Right lobe of liver (tissue), 6 donors: ENCODE results near the gene SBF1. TPM values are rescaled to one million over a fixed set of nuclear protein-coding genes. Genes with fewer than 3 reads are reported as not detected.

ENCODE experiments used
- ATAC-seq, 4 donors: fragments of 200-7000 bp; cut with Tn5 transposase; one replicate each; pipeline ENCODE4 v1.9.1; 2020; ENCODE audit warnings: mild to moderate bottlenecking in 4 of 4, moderate library complexity in 4 of 4
- DNase-seq, 3 donors: peaks; one replicate each; pipeline ENCODE4 v3.0.0-alpha.2; 2020
- H3K27ac ChIP-seq, 3 donors: fragments of 200-600 bp; one replicate each; pipeline ENCODE4 v1.8.0; 2022
- H3K27me3 ChIP-seq, 2 donors: fragments of 200-600 bp; one replicate each; pipeline ENCODE4 v1.8.0; 2022
- H3K36me3 ChIP-seq, 4 donors: fragments of 200-600 bp; sonication (generic) in 1 of 4; one replicate each; pipeline versions ENCODE4 v1.5.1 to v1.8.0; 2017 to 2022; ENCODE audit warnings: control low read depth in 1 of 4
- H3K4me1 ChIP-seq, 4 donors: fragments of 200-600 bp; sonication (generic) in 1 of 4; one replicate each; pipeline versions ENCODE4 v1.5.1 to v1.8.0; 2017 to 2022; ENCODE audit warnings: control low read depth in 1 of 4
- H3K4me3 ChIP-seq, 3 donors: fragments of 200-600 bp; one replicate each; pipeline ENCODE4 v1.8.0; 2022
- H3K9me3 ChIP-seq, 4 donors: fragments of 200-600 bp; sonication (generic) in 1 of 4; one replicate each; pipeline versions ENCODE4 v1.5.1 to v1.8.0; 2017 to 2022; ENCODE audit warnings: control low read depth in 1 of 4
- CTCF ChIP-seq, 4 donors: fragments of 200-600 bp in 3 of 4; fragments of 450-650 bp in 1 of 4; IDR thresholded peaks; one replicate each; pipeline versions ENCODE4 v1.5.1 to v1.8.0; 2016 to 2022; ENCODE audit warnings: antibody characterized with exemption in 4 of 4, mild to moderate bottlenecking in 2 of 4
- POLR2A ChIP-seq: fragments of 450-650 bp; IDR thresholded peaks from one replicate; pipeline ENCODE4 v1.6.1; 2017; ENCODE audit warnings: antibody characterized with exemption, mild to moderate bottlenecking
- WGBS: methylation state at CpG from one replicate; pipeline ENCODE4 v1.1.6; 2018; ENCODE audit warnings: low coverage, low lambda C conversion rate; ENCODE audit not compliant: insufficient coverage; ENCODE audit errors: missing lambda C conversion rate; 5-methylcytosine and 5-hydroxymethylcytosine counted together
- intact Hi-C, 2 donors: fragments of 100-400 bp; cut with DNase I; formaldehyde crosslinking; loops; one replicate each; pipeline versions ENCODE4 v1.11.2 to v1.14.1; 2022
- total RNA-seq, 6 experiments: library from RNA; depleted of rRNA in 2 of 6; stranded (reverse); fragments of >200 nt in 2 of 6; fragmentation: NEBNext Ultra II Directional in 3 of 6; extraction: Animal tissue kit (Norgen Biotek cat#: 25700) in 3 of 6; gene quantifications; one replicate each; pipeline versions ENCODE4 v1.1.0 to v1.2.4, GENCODE V29; 2016 to 2023
- donor health status: DM: no; HTN: yes; CAD: no.
- donor health status: DM: no; HTN: no; CAD: no.
- donor health status: DM: no; HTN: no; CAD: no.
- donor health status: DM: no; HTN: yes; CAD: no.
- donor health status: DM: no; HTN: yes; CAD: no.

Gene SBF1
- total RNA-seq, 6 experiments from 2014 or later: 18.3 to 28.9 (median 22.8) TPM

GRCh38 chr22:50481440-50482106 is 6.7 kb upstream of the SBF1 start, which contains the start of gene ADM2:
TSS of gene ADM2 (plus strand) at chr22:50481543. CDS start at chr22:50481848, 305 bp downstream.
- Histone ChIP-seq H3K9me3 (no peaks in the 10 kb centered on the region), H3K27me3 (no peaks in the 10 kb centered on the region), H3K4me1 (peaks cover 0 to 11% (median 1%) of the 10 kb centered on the region in 4 donors), H3K36me3 (no peaks in the 10 kb centered on the region), H3K4me3 (peak within 1 kb of the TSS; percentile 45 to 53 (median 52)), H3K27ac (no peak within 1 kb of the TSS)
- DNase-seq (peak in 1 of 3 donors; percentile 65), ATAC-seq (peak; percentile 53 to 74 (median 58))
- TF ChIP-seq POLR2A: peak; percentile 22
- no peak for TF ChIP-seq CTCF (IDR thresholded peaks at IDR 0.05)
- WGBS: 0% methylated on average over 2 of the region's 70 CpGs
- intact Hi-C loops: loop anchor here in 1 of 2 donors (10.0 kb wide), 1 partner anchor 237 kb away; the partner anchor contains the start of gene TUBGCP6

- no peaks in the 10 kb centered on the region for H3K27me3 ChIP-seq
- peaks cover 0 to 11% (median 1%) of the 10 kb centered on the region in 4 donors for H3K4me1 ChIP-seq
- H3K36me3 ChIP-seq: no peaks in the 10 kb centered on the region
- H3K27ac ChIP-seq: no peak overlapping the region
- DNase-seq (no peak), ATAC-seq (no peak)
- no peaks in the 10 kb centered on the region for H3K9me3 ChIP-seq
- H3K4me3 ChIP-seq: peak overlapping the region; percentile 45 to 53 (median 52)
- no CpG with 5 or more reads among the region's 45 CpGs for WGBS
- intact Hi-C loops: loop anchor here in 1 of 2 donors (10.0 kb wide), 1 partner anchor 236 kb away; the partner anchor contains the start of gene TUBGCP6
- TF ChIP-seq CTCF (IDR thresholded peaks at IDR 0.05) (no peak), POLR2A (no peak)
Measured at GRCh38 chr22:50481045-50481439, 6.2 kb upstream of the SBF1 start.

GRCh38 chr22:50479721-50480120 is 4.9 kb upstream of the SBF1 start:
- ATAC-seq (no peak), DNase-seq (no peak)
- Histone ChIP-seq H3K36me3 (no peaks in the 10 kb centered on the region), H3K27me3 (no peaks in the 10 kb centered on the region), H3K4me3 (no peak overlapping the region), H3K9me3 (no peaks in the 10 kb centered on the region), H3K4me1 (peaks cover 0 to 15% (median 0%) of the 10 kb centered on the region in 4 donors), H3K27ac (no peak overlapping the region)
- intact Hi-C loops: loop anchor here in 1 of 2 donors (10.0 kb wide), 1 partner anchor 235 kb away; the partner anchor contains the start of gene TUBGCP6
- WGBS: 40% methylated on average over 1 of the region's 11 CpGs
- TF ChIP-seq POLR2A: no peak
- no peak for TF ChIP-seq CTCF (IDR thresholded peaks at IDR 0.05)

GRCh38 chr22:50477923-50478322 is 3.1 kb upstream of the SBF1 start:
- no peak for ATAC-seq
- intact Hi-C loops: no loop called here
- 95% methylated on average over 9 of the region's 12 CpGs for WGBS
- no peaks in the 10 kb centered on the region for H3K36me3 ChIP-seq
- no peaks in the 10 kb centered on the region for H3K27me3 ChIP-seq
- no peaks in the 10 kb centered on the region for H3K9me3 ChIP-seq
- DNase-seq: no peak
- TF ChIP-seq CTCF (IDR thresholded peaks at IDR 0.05): no peak
- TF ChIP-seq POLR2A: no peak
- H3K4me3 ChIP-seq: no peak overlapping the region
- H3K27ac ChIP-seq: no peak overlapping the region
- peaks cover 0 to 23% (median 4%) of the 10 kb centered on the region in 4 donors for H3K4me1 ChIP-seq
